Lung (tissue), 12 donors: ENCODE data around the gene CACNA1C. TPM values are rescaled to one million over a fixed set of nuclear protein-coding genes. Genes with fewer than 3 reads are reported as not detected.

Source experiments
- ATAC-seq: fragments of 200-7000 bp; cut with Tn5 transposase; one replicate; pipeline ENCODE4 v1.9.1; 2020; ENCODE audit warnings: moderate number of reproducible peaks; ENCODE audit not compliant: insufficient read depth, low FRiP score
- DNase-seq, 3 donors: peaks; one replicate each; pipeline ENCODE4 v3.0.0-alpha.2; 2013 to 2017
- H3K27ac ChIP-seq, 2 donors: one replicate each; pipeline ENCODE4 v1.5.1; 2013; ENCODE audit warnings: mild to moderate bottlenecking in 2 of 2, moderate library complexity in 2 of 2, control low read depth in 1 of 2, inconsistent platforms in 1 of 2, low read depth in 1 of 2, low read length in 1 of 2
- H3K27me3 ChIP-seq, 3 donors: one replicate each; pipeline ENCODE4 v1.5.1; 2013; ENCODE audit warnings: low read length in 2 of 3; ENCODE audit not compliant: control insufficient read depth in 3 of 3, insufficient read depth in 3 of 3
- H3K36me3 ChIP-seq, 4 donors: one replicate each; pipeline ENCODE4 v1.5.1; 2013; ENCODE audit warnings: low read length in 4 of 4, mild to moderate bottlenecking in 1 of 4, moderate library complexity in 1 of 4; ENCODE audit not compliant: control insufficient read depth in 4 of 4, insufficient read depth in 4 of 4
- H3K4me1 ChIP-seq, 5 donors: one replicate each; pipeline ENCODE4 v1.5.1; 2013; ENCODE audit warnings: low read length in 5 of 5, mild to moderate bottlenecking in 2 of 5, moderate library complexity in 1 of 5; ENCODE audit not compliant: control insufficient read depth in 5 of 5, insufficient read depth in 5 of 5
- H3K4me3 ChIP-seq: one replicate; pipeline ENCODE4 v1.5.1; 2013; ENCODE audit warnings: mild to moderate bottlenecking, control low read depth, moderate library complexity
- H3K9ac ChIP-seq, 2 donors: one replicate each; pipeline ENCODE4 v1.5.1; 2013; ENCODE audit warnings: low read length in 2 of 2, control low read depth in 1 of 2; ENCODE audit not compliant: insufficient read depth in 1 of 2
- H3K9me3 ChIP-seq, 4 donors: one replicate each; pipeline ENCODE4 v1.5.1; 2013; ENCODE audit warnings: low read length in 3 of 4, mild to moderate bottlenecking in 1 of 4, moderate library complexity in 1 of 4; ENCODE audit not compliant: control insufficient read depth in 4 of 4, insufficient read depth in 3 of 4
- CTCF ChIP-seq: IDR thresholded peaks from 2 replicates; pipeline ENCODE4 v1.5.1; 2012; ENCODE audit warnings: mild to moderate bottlenecking; ENCODE audit errors: control extremely low read depth, extremely low read depth
- WGBS, 2 donors: extraction: QIAGEN DNeasy Blood & Tissue Kit; methylation state at CpG; one replicate each; pipeline ENCODE4 v1.1.7; 2013; 5-methylcytosine and 5-hydroxymethylcytosine counted together
- polyA plus RNA-seq, 2 donors: library from polyadenylated mRNA; stranded (reverse); fragments of 200-250 nt; gene quantifications; one replicate each; pipeline ENCODE4 v1.2.1, GENCODE V29; 2013
- total RNA-seq, 2 donors: library from RNA; depleted of rRNA in 1 of 2; stranded (reverse); fragments of >200 nt in 1 of 2; gene quantifications; one replicate each; pipeline ENCODE4 v1.2.1, GENCODE V29; 2014 to 2021
- donor health status: control.
- donor health status: control.
- donor health status: Bipolar disorder and iron deficiency.
- donor health status: healthy.
- donor health status: DM: yes; HTN: yes; CAD: no.

CACNA1C gene
- total and polyA plus RNA-seq, 4 donors = 3.2 to 17.5 (median 7.5) TPM

GRCh38 chr12:2265461-2266167, 212.8 kb downstream of the CACNA1C start:
- TF ChIP-seq CTCF = no peak
- ATAC-seq (no peak), DNase-seq (no peak)
- Histone ChIP-seq H3K36me3 (no peaks in the 10 kb centered on the region), H3K4me1 (peaks cover 0 to 25% (median 0%) of the 10 kb centered on the region in 5 donors), H3K9me3 (no peaks in the 10 kb centered on the region), H3K4me3 (no peak overlapping the region), H3K27me3 (no peaks in the 10 kb centered on the region), H3K27ac (peak overlapping the region in 1 of 2 donors; percentile 9), H3K9ac (no peak overlapping the region)
- WGBS, 2 donors = 73 to 83% methylated on average over 9 of the region's 9 CpGs

- no peaks in the 10 kb centered on the region for H3K27me3 ChIP-seq
- H3K9me3 ChIP-seq = no peaks in the 10 kb centered on the region
- no peak for TF ChIP-seq CTCF
- H3K36me3 ChIP-seq = no peaks in the 10 kb centered on the region
- no peak overlapping the region for H3K27ac ChIP-seq
- WGBS, 2 donors = 71 to 83% methylated on average over 13 of the region's 13 CpGs
- ATAC-seq = no peak
- no peak overlapping the region for H3K9ac ChIP-seq
- no peak for DNase-seq
- peaks cover 0 to 25% (median 0%) of the 10 kb centered on the region in 5 donors for H3K4me1 ChIP-seq
- H3K4me3 ChIP-seq = no peak overlapping the region
Observed at GRCh38 chr12:2266666-2267620, 214.2 kb downstream of the CACNA1C start.

GRCh38 chr12:2267703-2268470, 215.1 kb downstream of the CACNA1C start:
- TF ChIP-seq CTCF = no peak
- Histone ChIP-seq H3K27ac (peak overlapping the region in 1 of 2 donors; percentile 34), H3K4me1 (peaks cover 0 to 25% (median 0%) of the 10 kb centered on the region in 5 donors), H3K36me3 (no peaks in the 10 kb centered on the region), H3K4me3 (no peak overlapping the region), H3K9ac (no peak overlapping the region), H3K9me3 (no peaks in the 10 kb centered on the region), H3K27me3 (no peaks in the 10 kb centered on the region)
- no peak for DNase-seq
- no peak for ATAC-seq
- 62 to 82% methylated on average over 13 of the region's 13 CpGs for WGBS, 2 donors
